B cell (primary cell): Measurements from ENCODE around the gene NIPA2. TPM values are rescaled to one million over a fixed set of nuclear protein-coding genes. Genes with fewer than 3 reads are reported as not detected.
"Not testable (repeated sequence)": the region's sequence is repeated elsewhere in the genome, so short reads cannot be mapped to it uniquely, and the experiment has no call there.

Experiments
- ATAC-seq: fragments of 200-7000 bp; cut with Tn5 transposase; one replicate; pipeline ENCODE4 v1.10.0; 2021; ENCODE audit warnings: low read depth, mild to moderate bottlenecking, moderate number of reproducible peaks, moderate library complexity
- CTCF ChIA-PET: fragments of 350-600 bp; sonication (Branson Sonifier 250); formaldehyde crosslinking; loops from one replicate; lab custom pipeline; 2021; ENCODE audit warnings: antibody characterized with exemption, inconsistent platforms; lab: Charles Lee
- POLR2A ChIA-PET: fragments of 350-600 bp; sonication (Branson Sonifier 250); formaldehyde crosslinking; loops from one replicate; lab custom pipeline; 2021; ENCODE audit warnings: antibody characterized with exemption; lab: Charles Lee
- DNase-seq: peaks from one replicate; pipeline ENCODE4 v3.0.0; 2013
- H2AFZ ChIP-seq: 2 replicates; pipeline ENCODE4 v1.6.1; 2012; ENCODE audit warnings: mild to moderate bottlenecking, low read depth, low read length; ENCODE audit not compliant: insufficient read depth, poor library complexity, severe bottlenecking
- H3K27ac ChIP-seq, 2 donors: 1 replicate in 1 of 2; 2 replicates in 1 of 2; pipeline ENCODE4 v1.5.1; 2012 to 2013; ENCODE audit warnings: low read length in 2 of 2, mild to moderate bottlenecking in 2 of 2, moderate library complexity in 1 of 2
- H3K27me3 ChIP-seq, 4 experiments: fragments of 200-600 bp in 1 of 4; sonication (generic) in 1 of 4; replicated peaks in 1 of 4; 1 replicate in 2 of 4; 2 replicates in 2 of 4; pipeline versions ENCODE4 v1.6.1 to v1.7.0; 2013 to 2016; ENCODE audit warnings: low read length in 3 of 4, mild to moderate bottlenecking in 2 of 4, mixed read lengths in 1 of 4, moderate library complexity in 1 of 4; ENCODE audit not compliant: insufficient read depth in 4 of 4, control insufficient read depth in 3 of 4; ENCODE audit errors: control extremely low read depth in 1 of 4
- H3K36me3 ChIP-seq, 2 experiments: replicated peaks in 1 of 2; 1 replicate in 1 of 2; 2 replicates in 1 of 2; pipeline versions ENCODE4 v1.6.1 to v1.7.1; 2013; ENCODE audit warnings: low read length in 1 of 2; ENCODE audit not compliant: insufficient read depth in 2 of 2, control insufficient read depth in 1 of 2; ENCODE audit errors: control extremely low read depth in 1 of 2, extremely low read depth in 1 of 2
- H3K4me1 ChIP-seq, 2 donors: fragments of 200-600 bp in 1 of 2; sonication (generic) in 1 of 2; 1 replicate in 1 of 2; 2 replicates in 1 of 2; pipeline versions ENCODE4 v1.5.1 to v1.6.1; 2013 to 2017; ENCODE audit warnings: low read length in 2 of 2; ENCODE audit not compliant: control insufficient read depth in 2 of 2, insufficient read depth in 2 of 2
- H3K4me2 ChIP-seq: replicated peaks from 2 replicates; pipeline ENCODE3; 2012; ENCODE audit warnings: mild to moderate bottlenecking, low read depth, low read length; ENCODE audit not compliant: poor library complexity, severe bottlenecking
- H3K4me3 ChIP-seq, 5 experiments: fragments of 200-600 bp in 1 of 5; sonication (generic) in 1 of 5; 1 replicate in 3 of 5; 2 replicates in 2 of 5; pipeline versions ENCODE4 v1.5.1 to v1.7.0; 2011 to 2016; ENCODE audit warnings: low read length in 4 of 5, mild to moderate bottlenecking in 4 of 5, low read depth in 2 of 5, control low read depth in 1 of 5, moderate library complexity in 1 of 5; ENCODE audit not compliant: insufficient read depth in 1 of 5; ENCODE audit errors: control extremely low read depth in 1 of 5, extremely low read depth in 1 of 5
- H3K79me2 ChIP-seq: fragments of 200-600 bp; sonication (generic); one replicate; pipeline ENCODE4 v1.6.0; 2016; ENCODE audit warnings: low read length; ENCODE audit not compliant: control insufficient read depth, insufficient read depth
- H3K9ac ChIP-seq: fragments of 200-600 bp; sonication (generic); 2 replicates; pipeline ENCODE4 v1.6.1; 2017; ENCODE audit warnings: mild to moderate bottlenecking, low read length, moderate library complexity
- H3K9me3 ChIP-seq, 3 donors: one replicate each; pipeline versions ENCODE4 v1.6.1 to v1.7.1; 2013; ENCODE audit warnings: low read length in 2 of 3; ENCODE audit not compliant: control insufficient read depth in 2 of 3, insufficient read depth in 1 of 3; ENCODE audit errors: control extremely low read depth in 1 of 3
- H4K20me1 ChIP-seq: 2 replicates; pipeline ENCODE4 v1.6.0; 2012; ENCODE audit warnings: mild to moderate bottlenecking, low read length; ENCODE audit not compliant: insufficient read depth, control insufficient read depth, poor library complexity, severe bottlenecking
- H3K27ac Mint-ChIP-seq: one replicate; pipeline ENCODE4 v1.8.0; 2021; ENCODE audit warnings: mixed read lengths
- H3K27me3 Mint-ChIP-seq: one replicate; pipeline ENCODE4 v1.8.0; 2021; ENCODE audit warnings: mixed read lengths
- H3K4me1 Mint-ChIP-seq: one replicate; pipeline ENCODE4 v1.8.0; 2021; ENCODE audit warnings: mixed read lengths
- H3K4me3 Mint-ChIP-seq: one replicate; pipeline ENCODE4 v1.8.0; 2021; ENCODE audit warnings: mixed read lengths
- H3K9me3 Mint-ChIP-seq: one replicate; pipeline ENCODE4 v1.8.0; 2022; ENCODE audit warnings: mixed read lengths; ENCODE audit not compliant: insufficient read depth
- CTCF ChIP-seq: fragments of 200-600 bp; IDR thresholded peaks from one replicate; pipeline ENCODE4 v1.8.0; 2022; ENCODE audit warnings: antibody characterized with exemption, mild to moderate bottlenecking
- EZH2 ChIP-seq: IDR thresholded peaks from 2 replicates; pipeline ENCODE4 v1.6.1; 2012; ENCODE audit warnings: borderline replicate concordance, low read depth, mild to moderate bottlenecking, moderate library complexity, low read length; ENCODE audit not compliant: insufficient read depth, poor library complexity, severe bottlenecking
- WGBS: methylation state at CpG from one replicate; pipeline ENCODE4 v1.1.5; 2013; ENCODE audit warnings: missing lambda C conversion rate; ENCODE audit not compliant: insufficient coverage; 5-methylcytosine and 5-hydroxymethylcytosine counted together
- intact Hi-C: fragments of 100-400 bp; cut with micrococcal nuclease; formaldehyde crosslinking; loops from one replicate; pipeline ENCODE4 v1.10.0; 2022
- polyA plus RNA-seq: library from polyadenylated mRNA; depleted of rRNA; stranded (reverse); fragments of >200 nt; gene quantifications from 2 replicates; pipeline ENCODE4 v1.2.3, GENCODE V29; 2012
- total RNA-seq, 2 donors: library from RNA; stranded (reverse); fragments of 120-200 nt in 1 of 2; gene quantifications; 1 replicate in 1 of 2; 2 replicates in 1 of 2; pipeline versions ENCODE4 v1.2.3 to v1.2.4, GENCODE V29; 2013 to 2022

NIPA2 gene
- total and polyA plus RNA-seq, 2 donors (not counting 1 experiment from before 2014, with no cell fraction given), result 47.1 to 65.3 TPM

GRCh38 chr15:22806156-22806555, 32.3 kb upstream of the NIPA2 start:
- no peak for ATAC-seq

GRCh38 chr15:22806664-22807063, 31.8 kb upstream of the NIPA2 start:
- H3K4me1 Mint-ChIP-seq, result peaks cover 23% of the 10 kb centered on the region
- WGBS, result 85% methylated on average over 2 of the region's 2 CpGs
- no peak overlapping the region for H3K27ac Mint-ChIP-seq
- Histone ChIP-seq H3K36me3 (peaks cover 0 to 5% of the 10 kb centered on the region in 2 experiments), H3K27ac (no peak overlapping the region), H3K4me3 (no peak overlapping the region), H3K4me1 (peaks cover 12 to 18% of the 10 kb centered on the region in 2 donors), H3K9me3 (no peaks in the 10 kb centered on the region), H2AFZ (no peak overlapping the region), H3K27me3 (no peaks in the 10 kb centered on the region), H3K79me2 (peaks cover 60% of the 10 kb centered on the region), H4K20me1 (peaks cover 10% of the 10 kb centered on the region), H3K9ac (no peak overlapping the region), H3K4me2 (no peak overlapping the region)
- no peaks in the 10 kb centered on the region for H3K27me3 Mint-ChIP-seq
- H3K4me3 Mint-ChIP-seq, result no peak overlapping the region
- POLR2A ChIA-PET, result no interaction called here
- intact Hi-C loops, result no loop called here
- DNase-seq (no peak), ATAC-seq (no peak)
- CTCF ChIA-PET, result no interaction called here
- no peaks in the 10 kb centered on the region for H3K9me3 Mint-ChIP-seq
- TF ChIP-seq CTCF (no peak), EZH2 (no peak)

More at GRCh38 chr15:22806156-22806555, 32.3 kb upstream of the NIPA2 start:
- H3K27me3 ChIP-seq, result no peaks in the 10 kb centered on the region
- H3K79me2 ChIP-seq, result peaks cover 65% of the 10 kb centered on the region
- peaks cover 0 to 5% of the 10 kb centered on the region in 2 experiments for H3K36me3 ChIP-seq
- no peak overlapping the region for H3K4me2 ChIP-seq
- no peak overlapping the region for H3K9ac ChIP-seq
- TF ChIP-seq CTCF (no peak), EZH2 (no peak)
- DNase-seq, result no peak
- no peaks in the 10 kb centered on the region for H3K9me3 ChIP-seq
- H3K27ac Mint-ChIP-seq, result no peak overlapping the region
- no peak overlapping the region for H3K27ac ChIP-seq
- WGBS, result 98% methylated on average over 9 of the region's 11 CpGs
- H3K4me3 ChIP-seq, result no peak overlapping the region
- POLR2A ChIA-PET, result no interaction called here
- no peaks in the 10 kb centered on the region for H3K9me3 Mint-ChIP-seq
- H3K4me1 ChIP-seq, result peaks cover 12 to 19% of the 10 kb centered on the region in 2 donors
- CTCF ChIA-PET, result no interaction called here
- H4K20me1 ChIP-seq, result peaks cover 10% of the 10 kb centered on the region
- no peak overlapping the region for H2AFZ ChIP-seq
- peaks cover 26% of the 10 kb centered on the region for H3K4me1 Mint-ChIP-seq
- H3K4me3 Mint-ChIP-seq, result no peak overlapping the region
- intact Hi-C loops, result no loop called here
- no peaks in the 10 kb centered on the region for H3K27me3 Mint-ChIP-seq

GRCh38 chr15:22807831-22808230, 30.6 kb upstream of the NIPA2 start:
- H3K9ac ChIP-seq, CTCF ChIA-PET, H3K9me3 Mint-ChIP-seq, H3K27me3 ChIP-seq, ATAC-seq, H3K4me3 Mint-ChIP-seq, H4K20me1 ChIP-seq, H2AFZ ChIP-seq, H3K9me3 ChIP-seq, H3K27ac ChIP-seq, H3K4me3 ChIP-seq, POLR2A ChIA-PET, DNase-seq, H3K36me3 ChIP-seq, intact Hi-C loops, H3K27me3 Mint-ChIP-seq, H3K27ac Mint-ChIP-seq, H3K4me2 ChIP-seq: not testable (repeated sequence)
- peaks cover 6 to 10% of the 10 kb centered on the region in 2 donors for H3K4me1 ChIP-seq
- H3K4me1 Mint-ChIP-seq, result peaks cover 15% of the 10 kb centered on the region
- 96% methylated on average over 3 of the region's 9 CpGs for WGBS
- H3K79me2 ChIP-seq, result peaks cover 52% of the 10 kb centered on the region
